Measurements from ENCODE around the gene A3GALT2. TPM values are rescaled to one million over a fixed set of nuclear protein-coding genes. Genes with fewer than 3 reads are reported as not detected.
"Not testable (repeated sequence)": the region's sequence is repeated elsewhere in the genome, so short reads cannot be mapped to it uniquely, and the experiment has no call there.

Gene A3GALT2
- total RNA-seq, 1 donor from 2014 or later: not detected

DNA sequence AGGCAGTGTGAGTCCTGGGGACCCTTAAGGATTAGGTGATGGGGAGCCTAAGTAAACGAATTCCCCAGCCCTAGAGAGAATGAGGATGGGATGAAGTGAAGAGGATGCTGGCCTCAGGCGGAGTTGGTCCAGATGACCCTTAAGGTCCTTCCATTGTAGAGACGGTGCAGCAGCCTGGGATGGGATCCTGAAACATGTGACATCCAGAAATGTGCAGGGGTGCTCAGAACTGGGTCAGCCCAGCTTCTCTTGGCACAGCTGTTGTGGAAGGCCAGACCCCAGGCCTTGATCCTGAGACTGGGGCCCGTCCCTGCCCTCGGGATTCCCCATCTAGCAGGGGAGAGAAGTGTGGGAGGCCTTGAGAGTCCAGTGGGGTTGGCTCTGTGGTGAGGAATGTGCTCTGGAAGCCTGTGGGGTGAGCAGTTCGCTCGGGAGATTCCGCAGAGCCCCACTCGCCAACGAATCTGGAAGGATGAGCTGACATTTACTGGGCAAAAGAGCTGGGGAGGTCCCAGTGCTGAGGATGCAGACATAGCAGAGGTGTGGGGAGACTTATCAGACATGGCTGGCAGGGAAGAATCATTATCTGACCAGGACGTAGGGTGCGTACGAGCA lies 28.1 kb downstream of the A3GALT2 start:
- no peak for DNase-seq

DNA sequence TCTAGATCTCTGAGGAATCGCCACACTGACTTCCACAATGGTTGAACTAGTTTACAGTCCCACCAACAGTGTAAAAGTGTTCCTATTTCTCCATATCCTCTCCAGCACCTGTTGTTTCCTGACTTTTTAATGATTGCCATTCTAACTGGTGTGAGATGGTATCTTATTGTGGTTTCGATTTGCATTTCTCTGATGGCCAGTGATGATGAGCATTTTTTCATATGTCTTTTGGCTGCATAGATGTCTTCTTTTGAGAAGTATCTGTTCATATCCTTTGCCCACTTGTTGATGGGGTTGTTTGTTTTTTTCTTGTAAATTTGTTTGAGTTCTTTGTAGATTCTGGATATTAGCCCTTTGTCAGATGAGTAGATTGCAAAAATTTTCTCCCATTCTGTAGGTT lies 30.3 kb downstream of the A3GALT2 start:
- DNase-seq: not testable (repeated sequence)

GRCh38 chr1:33289858-33290154 lies 31.1 kb downstream of the A3GALT2 start:
- no peak for DNase-seq

GRCh38 chr1:33288976-33289857 lies 31.7 kb downstream of the A3GALT2 start:
- no peak for DNase-seq

GRCh38 chr1:33287317-33287716 lies 33.6 kb downstream of the A3GALT2 start:
- no peak for DNase-seq

- no peak for DNase-seq
Measured at GRCh38 chr1:33286451-33287185, 34.3 kb downstream of the A3GALT2 start.

- DNase-seq: no peak
Measured at GRCh38 chr1:33284049-33284448, 36.8 kb downstream of the A3GALT2 start.

- no peak for DNase-seq
Measured at GRCh38 chr1:33282791-33283190, 38.1 kb downstream of the A3GALT2 start.

DNA sequence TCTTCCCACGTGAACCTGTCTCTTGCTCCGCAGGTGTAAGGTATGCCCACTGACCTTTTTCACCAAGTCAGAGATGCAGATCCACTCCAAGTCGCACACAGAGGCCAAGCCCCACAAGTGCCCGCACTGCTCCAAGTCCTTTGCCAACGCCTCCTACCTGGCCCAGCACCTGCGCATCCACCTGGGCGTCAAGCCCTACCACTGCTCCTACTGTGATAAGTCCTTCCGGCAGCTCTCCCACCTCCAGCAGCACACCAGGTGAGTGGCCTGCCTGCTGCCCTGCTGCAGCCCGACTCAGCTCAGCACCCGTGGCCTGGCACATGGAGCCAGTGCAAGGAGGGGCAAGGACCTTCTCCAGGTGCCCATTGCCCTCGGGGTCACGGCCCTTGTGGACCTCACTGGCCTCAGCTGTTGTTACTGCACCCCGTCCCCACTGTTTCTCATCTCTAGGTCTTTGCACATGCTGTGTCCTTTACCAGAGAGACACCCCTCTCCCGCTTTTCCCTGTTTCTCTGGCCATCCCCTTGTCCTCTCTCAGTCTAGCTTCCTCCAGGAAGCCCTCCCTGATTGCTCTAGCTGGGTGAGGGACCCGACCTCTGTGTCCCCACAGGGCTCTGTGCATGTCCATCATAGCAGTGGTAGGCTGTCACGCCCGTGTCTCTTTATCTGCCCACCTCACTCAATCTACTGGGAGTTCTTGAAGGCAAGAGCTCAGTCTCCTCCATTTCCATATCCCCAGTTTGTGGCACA lies 39.2 kb downstream of the A3GALT2 start:
- no peak for DNase-seq

GRCh38 chr1:33280091-33280661 lies 40.7 kb downstream of the A3GALT2 start:
- DNase-seq: no peak

DNA sequence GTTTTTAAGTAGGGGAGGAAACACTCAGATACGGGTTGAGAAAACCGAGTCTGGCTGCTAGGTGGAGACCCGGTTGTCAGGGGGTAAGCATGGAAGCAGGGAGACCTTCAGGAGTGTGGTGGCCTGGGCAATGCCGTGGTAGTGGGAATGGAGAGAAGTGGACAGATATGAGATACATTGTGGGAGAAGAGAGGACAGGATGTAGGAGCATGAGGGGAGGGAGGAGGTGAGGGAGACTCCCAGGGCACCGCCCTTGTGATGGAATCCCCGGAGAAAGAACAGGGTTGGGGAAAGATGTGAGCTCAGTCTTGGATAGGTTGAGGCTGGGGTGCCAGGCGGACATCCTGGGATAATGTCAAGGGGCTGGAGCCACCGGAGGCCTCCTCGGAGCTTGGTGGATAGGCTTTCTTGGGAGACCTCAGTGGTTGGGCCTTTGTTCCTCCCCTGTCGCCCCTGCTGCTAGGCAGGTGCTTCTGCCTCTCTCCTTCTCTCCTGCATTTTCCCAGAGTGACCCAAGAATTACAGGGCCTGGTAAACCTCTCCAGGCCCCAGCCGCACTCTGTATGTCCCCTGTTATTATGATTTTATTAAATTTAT lies 43.3 kb downstream of the A3GALT2 start:
- DNase-seq: no peak

GRCh38 chr1:33276573-33277298 lies 44.2 kb downstream of the A3GALT2 start:
- no peak for DNase-seq

GRCh38 chr1:33275706-33276572 lies 45.0 kb downstream of the A3GALT2 start:
- DNase-seq: no peak

GRCh38 chr1:33275195-33275594 lies 45.7 kb downstream of the A3GALT2 start:
- DNase-seq: no peak

DNA sequence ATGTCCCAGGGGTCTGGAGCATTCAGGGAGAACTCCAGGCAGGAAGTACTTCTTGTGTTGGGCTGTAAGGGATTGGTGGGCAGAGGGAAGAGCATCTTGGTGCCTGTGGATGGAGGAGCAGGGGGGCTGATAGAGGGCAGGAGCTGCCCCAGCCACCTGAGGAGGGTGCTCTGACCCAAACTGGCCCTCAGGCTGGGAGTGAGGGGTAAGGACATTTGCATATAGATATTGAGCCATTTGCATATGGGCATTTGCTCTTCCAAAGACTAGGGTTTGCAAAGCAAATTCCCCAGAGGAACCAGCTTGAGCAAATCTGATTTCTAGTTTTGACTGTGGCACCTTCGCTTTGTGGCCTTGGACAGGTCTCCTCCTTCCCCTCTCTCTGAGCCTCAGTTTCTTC lies 46.5 kb downstream of the A3GALT2 start:
- no peak for DNase-seq

DNA sequence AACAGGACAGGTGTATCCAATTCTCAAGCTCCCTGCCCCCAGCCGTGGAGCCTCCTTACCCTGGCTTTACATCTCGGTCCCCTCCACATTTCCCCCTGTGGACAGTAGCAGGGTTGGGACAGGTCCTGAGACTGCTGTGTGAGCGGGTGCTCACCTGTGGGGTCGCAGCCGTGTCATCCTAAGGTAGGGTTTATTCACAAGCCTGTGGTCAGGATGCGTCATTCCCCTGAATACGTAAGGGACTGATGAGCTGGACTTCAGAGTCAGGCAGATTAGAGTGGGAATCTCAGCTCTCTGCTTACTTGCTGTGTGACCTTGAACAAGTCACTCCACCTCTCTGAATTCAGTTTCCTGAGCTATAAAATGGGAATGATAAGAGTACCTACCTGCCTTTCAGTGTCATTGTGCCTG lies 46.9 kb downstream of the A3GALT2 start:
- no peak for DNase-seq

DNA sequence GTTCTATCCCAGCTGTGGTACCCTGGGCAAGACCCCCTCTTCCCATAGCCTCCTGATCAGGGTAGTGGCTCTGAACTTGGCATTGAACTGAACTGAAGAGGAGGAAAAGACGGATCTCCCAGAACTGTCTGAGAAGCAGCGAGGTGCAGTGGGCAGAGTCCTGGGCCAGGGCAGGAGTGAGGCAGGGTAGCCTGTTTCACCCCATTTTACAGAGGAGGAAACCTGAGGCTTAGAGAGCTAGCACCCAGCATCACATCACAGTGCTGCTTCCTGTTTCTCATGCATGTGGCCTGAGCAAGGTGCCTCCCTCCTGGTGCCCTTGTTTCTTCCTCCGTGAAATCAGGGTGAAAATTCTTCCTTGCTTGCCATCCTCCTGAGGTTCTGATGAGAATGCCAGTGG lies 47.5 kb downstream of the A3GALT2 start:
- DNase-seq: no peak

DNA sequence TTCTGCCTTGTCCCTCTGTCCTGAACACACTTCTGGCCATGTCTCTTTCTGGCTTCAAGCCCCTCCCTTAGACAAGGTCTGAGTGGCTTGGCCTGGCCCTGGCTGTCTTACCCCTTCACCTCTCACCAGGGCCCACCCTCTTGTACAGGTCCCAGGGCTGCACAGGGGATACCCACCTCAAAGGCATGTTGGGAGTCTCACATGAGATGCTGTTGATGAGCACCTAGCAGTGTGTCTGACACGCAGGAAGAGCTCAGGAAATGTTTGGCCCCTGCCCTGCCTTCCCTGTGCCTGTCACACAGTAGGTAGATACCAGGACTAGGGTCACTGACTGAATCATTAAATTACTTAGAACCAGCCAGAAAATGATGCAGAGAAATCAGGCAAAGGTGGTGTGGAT lies 48.0 kb downstream of the A3GALT2 start:
- no peak for DNase-seq

DNA sequence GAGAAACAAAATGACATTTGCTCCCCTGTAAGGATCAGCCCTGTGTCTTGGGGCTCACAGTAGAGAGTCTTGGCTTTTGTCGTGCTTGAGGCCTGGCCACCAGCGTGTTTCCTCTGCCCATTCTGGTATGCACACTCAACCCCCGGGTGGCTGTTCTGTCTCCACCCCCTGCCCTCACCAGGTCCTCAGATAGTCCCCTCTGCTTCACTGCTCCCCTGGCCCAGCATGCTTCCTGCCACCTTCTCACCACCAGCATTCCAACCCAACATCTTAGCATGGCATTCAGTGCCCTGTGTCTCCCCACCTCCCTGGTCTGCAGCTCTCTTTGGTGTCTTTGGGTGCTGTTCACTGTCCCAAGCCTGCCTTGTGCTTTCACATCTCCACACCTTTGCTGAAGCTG lies 48.4 kb downstream of the A3GALT2 start:
- no peak for DNase-seq

Measured in skin of body (tissue), 2 donors.